GM06990 (cell line): Measurements from ENCODE around the gene HOXD9.

Experiments used
- DNase-seq: peaks from one replicate; pipeline ENCODE4 v3.0.0-alpha.2; 2011; ENCODE audit not compliant: insufficient read length; ENCODE audit errors: extremely low read depth
- H3K27me3 ChIP-seq: replicated peaks from 2 replicates; pipeline ENCODE4 v1.6.0; 2011; ENCODE audit warnings: low read length; ENCODE audit not compliant: control insufficient read depth, insufficient read depth
- H3K36me3 ChIP-seq: 2 replicates; pipeline ENCODE4 v1.5.1; 2011; ENCODE audit warnings: low read length; ENCODE audit not compliant: control insufficient read depth, insufficient read depth
- H3K4me3 ChIP-seq: replicated peaks from 2 replicates; pipeline ENCODE4 v1.5.1; 2011; ENCODE audit warnings: low read depth, mild to moderate bottlenecking, control low read depth, low read length
- TF ChIP-seq, protein P1 (sequence below): IDR thresholded peaks from 2 replicates; pipeline ENCODE4 v1.5.1; 2011; ENCODE audit warnings: low read length, control low read depth, mild to moderate bottlenecking, inconsistent platforms; ENCODE audit not compliant: insufficient read depth, poor library complexity, severe bottlenecking

Gene HOXD9

GRCh38 chr2:176142281-176142680 is 19.8 kb downstream of the HOXD9 start:
- Histone ChIP-seq H3K27me3 (no peaks in the 10 kb centered on the region; the same call in 1 of the 2 replicates), H3K36me3 (no peaks in the 10 kb centered on the region), H3K4me3 (no peak overlapping the region)
- no peak for DNase-seq
- TF ChIP-seq, protein P1, sequence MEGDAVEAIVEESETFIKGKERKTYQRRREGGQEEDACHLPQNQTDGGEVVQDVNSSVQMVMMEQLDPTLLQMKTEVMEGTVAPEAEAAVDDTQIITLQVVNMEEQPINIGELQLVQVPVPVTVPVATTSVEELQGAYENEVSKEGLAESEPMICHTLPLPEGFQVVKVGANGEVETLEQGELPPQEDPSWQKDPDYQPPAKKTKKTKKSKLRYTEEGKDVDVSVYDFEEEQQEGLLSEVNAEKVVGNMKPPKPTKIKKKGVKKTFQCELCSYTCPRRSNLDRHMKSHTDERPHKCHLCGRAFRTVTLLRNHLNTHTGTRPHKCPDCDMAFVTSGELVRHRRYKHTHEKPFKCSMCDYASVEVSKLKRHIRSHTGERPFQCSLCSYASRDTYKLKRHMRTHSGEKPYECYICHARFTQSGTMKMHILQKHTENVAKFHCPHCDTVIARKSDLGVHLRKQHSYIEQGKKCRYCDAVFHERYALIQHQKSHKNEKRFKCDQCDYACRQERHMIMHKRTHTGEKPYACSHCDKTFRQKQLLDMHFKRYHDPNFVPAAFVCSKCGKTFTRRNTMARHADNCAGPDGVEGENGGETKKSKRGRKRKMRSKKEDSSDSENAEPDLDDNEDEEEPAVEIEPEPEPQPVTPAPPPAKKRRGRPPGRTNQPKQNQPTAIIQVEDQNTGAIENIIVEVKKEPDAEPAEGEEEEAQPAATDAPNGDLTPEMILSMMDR: no peak

DNA sequence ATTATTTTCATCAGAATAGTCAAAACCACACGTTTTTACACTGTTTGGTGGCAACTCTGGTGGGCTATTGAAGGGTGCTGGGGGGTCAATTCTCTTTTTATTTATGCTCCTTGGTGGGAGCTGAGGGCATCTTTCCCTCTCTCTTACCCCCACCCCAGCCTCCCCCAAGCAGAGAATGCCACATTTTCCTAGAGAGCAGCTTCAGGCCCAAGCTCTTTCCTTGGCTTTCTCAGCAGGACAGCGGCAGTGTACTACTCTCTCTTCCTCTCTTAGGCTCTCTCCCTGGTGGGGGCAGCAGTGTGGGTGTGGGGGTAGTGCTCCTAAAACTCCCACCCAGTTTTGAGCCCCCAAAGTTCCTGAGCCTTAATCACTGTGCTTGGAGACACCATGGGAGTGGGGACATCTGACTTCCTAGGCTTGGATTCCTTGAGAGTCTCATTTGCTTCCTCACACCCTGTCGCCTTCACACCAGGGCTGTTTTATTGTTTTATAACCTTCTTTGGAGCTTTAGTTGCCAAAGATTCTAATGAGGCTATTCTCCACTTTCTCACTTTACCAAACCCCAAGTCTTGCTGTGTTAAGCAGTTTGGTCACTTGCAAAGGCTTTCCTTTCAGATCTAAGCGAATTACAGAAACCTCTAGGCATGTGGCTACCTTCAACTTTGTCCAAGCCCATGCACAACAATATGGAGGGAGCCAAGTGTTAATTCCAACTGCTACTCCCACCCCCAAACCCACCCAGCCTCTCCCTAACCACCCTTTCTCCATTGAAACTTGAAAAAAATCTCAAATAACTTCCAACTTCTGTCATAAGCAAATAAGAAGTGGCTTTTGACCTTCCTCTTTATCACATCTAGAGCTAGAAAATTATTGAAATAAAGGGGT is 22.8 kb downstream of the HOXD9 start:
- Histone ChIP-seq H3K27me3 (no peaks in the 10 kb centered on the region; the same call in 1 of the 2 replicates), H3K36me3 (no peaks in the 10 kb centered on the region), H3K4me3 (no peak overlapping the region)
- TF ChIP-seq, protein P1: no peak
- no peak for DNase-seq

DNA sequence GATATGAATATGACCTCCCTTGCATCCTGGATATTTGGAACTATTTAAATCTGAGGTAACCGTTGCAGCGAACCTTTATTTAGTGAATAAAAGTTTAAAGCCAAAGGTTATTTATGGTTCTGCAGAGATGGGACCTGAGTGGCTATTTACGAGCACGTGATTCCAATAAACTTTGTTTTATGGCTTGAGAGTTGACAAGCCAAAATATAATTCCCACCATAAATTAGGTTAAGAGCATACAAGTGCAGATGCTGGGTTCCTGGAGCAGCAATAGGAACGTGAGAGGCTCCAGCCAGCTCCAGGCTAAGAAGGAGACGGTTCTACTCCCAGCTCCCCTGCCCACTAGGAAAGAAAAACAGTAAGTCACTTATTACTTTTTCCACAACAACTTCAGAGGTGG is 23.6 kb downstream of the HOXD9 start:
- Histone ChIP-seq H3K27me3 (peaks cover 2% of the 10 kb centered on the region; the same call in 1 of the 2 replicates), H3K36me3 (no peaks in the 10 kb centered on the region), H3K4me3 (no peak overlapping the region)
- TF ChIP-seq, protein P1: no peak
- DNase-seq: no peak

- Histone ChIP-seq H3K27me3 (peaks cover 2% of the 10 kb centered on the region; the same call in 1 of the 2 replicates), H3K36me3 (no peaks in the 10 kb centered on the region)
- TF ChIP-seq, protein P1: no peak
Observed at GRCh38 chr2:176146645-176147044, 24.1 kb downstream of the HOXD9 start.

GRCh38 chr2:176147210-176147799 is 24.8 kb downstream of the HOXD9 start:
- H3K27me3 ChIP-seq: peaks cover 2% of the 10 kb centered on the region; the same call in 1 of the 2 replicates
- no peak for DNase-seq
- H3K36me3 ChIP-seq: no peaks in the 10 kb centered on the region
- no peak overlapping the region for H3K4me3 ChIP-seq
- TF ChIP-seq, protein P1: no peak

More at GRCh38 chr2:176146645-176147044, 24.1 kb downstream of the HOXD9 start:
- H3K4me3 ChIP-seq: no peak overlapping the region
- no peak for DNase-seq
